ENCODE data around the gene ROBO1.

Gene ROBO1

DNA sequence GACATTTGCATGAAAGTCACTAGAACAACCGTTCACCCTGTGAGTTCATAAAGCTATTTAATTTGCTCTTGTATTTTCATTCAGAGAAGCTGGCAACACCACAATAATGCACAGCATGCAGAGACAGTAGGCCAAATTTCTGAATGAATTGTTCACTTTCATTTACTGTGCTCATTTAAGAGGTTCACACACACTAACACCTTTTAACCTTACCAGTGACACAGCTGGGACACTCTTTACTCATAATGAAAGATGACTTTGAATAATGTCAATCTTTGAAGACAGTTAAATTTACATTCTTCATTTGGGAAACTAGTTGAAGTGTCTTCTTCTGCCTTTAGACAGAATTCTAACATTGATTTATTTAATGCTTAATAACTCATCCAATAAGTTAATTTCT lies 95.7 kb downstream of the ROBO1 start:
- TF ChIP-seq CTCF (IDR thresholded peaks at IDR 0.05; ENCODE audit: insufficient read depth, low read length, poor library complexity, severe bottlenecking) (no peak), EZH2phosphoT487 (conservative IDR thresholded peaks at IDR 0.05; ENCODE audit: low read length) (no peak)

GRCh38 chr3:79670178-79670577 lies 97.6 kb downstream of the ROBO1 start:
- H3K4me2 ChIP-seq (ENCODE audit: low read depth, low read length, poor library complexity, severe bottlenecking), result no peak overlapping the region
- H3K27me3 ChIP-seq (ENCODE audit: low read length), result no peaks in the 10 kb centered on the region
- H3K79me2 ChIP-seq (ENCODE audit: insufficient read depth, low read length), result no peaks in the 10 kb centered on the region
- no peaks in the 10 kb centered on the region for H3K36me3 ChIP-seq (ENCODE audit: low read length)
- H3K9ac ChIP-seq (ENCODE audit: low read length), result no peak overlapping the region
- H3K9me2 ChIP-seq (replicated peaks; ENCODE audit: insufficient read depth, low read length), result no peaks in the 10 kb centered on the region
- H2AFZ ChIP-seq (ENCODE audit: low read depth, low read length, severe bottlenecking), result no peak overlapping the region
- H3F3A ChIP-seq (ENCODE audit: insufficient read depth), result no peaks in the 10 kb centered on the region
- H4K20me1 ChIP-seq (ENCODE audit: low read depth, low read length), result no peaks in the 10 kb centered on the region
- no peak for TF ChIP-seq CTCF (IDR thresholded peaks at IDR 0.05; ENCODE audit: insufficient read depth, low read length, poor library complexity, severe bottlenecking)
- no peak for TF ChIP-seq EZH2phosphoT487 (conservative IDR thresholded peaks at IDR 0.05; ENCODE audit: low read length)
- no peaks in the 10 kb centered on the region for H3K9me3 ChIP-seq (ENCODE audit: insufficient read depth, low read length)
- H3K4me3 ChIP-seq (ENCODE audit: insufficient read depth, low read length, poor library complexity, severe bottlenecking), result no peak overlapping the region
- no peak overlapping the region for H3K27ac ChIP-seq (ENCODE audit: low read depth, low read length)

More for the DNA sequence above, 95.7 kb downstream of the ROBO1 start:
- Histone ChIP-seq H3K36me3 (ENCODE audit: low read length) (no peaks in the 10 kb centered on the region), H3K79me2 (ENCODE audit: insufficient read depth, low read length) (no peaks in the 10 kb centered on the region), H3K27me3 (ENCODE audit: low read length) (no peaks in the 10 kb centered on the region), H3K9ac (ENCODE audit: low read length) (no peak overlapping the region), H3K9me2 (replicated peaks; ENCODE audit: insufficient read depth, low read length) (no peaks in the 10 kb centered on the region), H2AFZ (ENCODE audit: low read depth, low read length, severe bottlenecking) (no peak overlapping the region), H3K4me3 (ENCODE audit: insufficient read depth, low read length, poor library complexity, severe bottlenecking) (no peak overlapping the region), H4K20me1 (ENCODE audit: low read depth, low read length) (no peaks in the 10 kb centered on the region), H3F3A (ENCODE audit: insufficient read depth) (no peaks in the 10 kb centered on the region), H3K27ac (ENCODE audit: low read depth, low read length) (no peak overlapping the region), H3K9me3 (ENCODE audit: insufficient read depth, low read length) (no peaks in the 10 kb centered on the region), H3K4me2 (ENCODE audit: low read depth, low read length, poor library complexity, severe bottlenecking) (no peak overlapping the region)

DNA sequence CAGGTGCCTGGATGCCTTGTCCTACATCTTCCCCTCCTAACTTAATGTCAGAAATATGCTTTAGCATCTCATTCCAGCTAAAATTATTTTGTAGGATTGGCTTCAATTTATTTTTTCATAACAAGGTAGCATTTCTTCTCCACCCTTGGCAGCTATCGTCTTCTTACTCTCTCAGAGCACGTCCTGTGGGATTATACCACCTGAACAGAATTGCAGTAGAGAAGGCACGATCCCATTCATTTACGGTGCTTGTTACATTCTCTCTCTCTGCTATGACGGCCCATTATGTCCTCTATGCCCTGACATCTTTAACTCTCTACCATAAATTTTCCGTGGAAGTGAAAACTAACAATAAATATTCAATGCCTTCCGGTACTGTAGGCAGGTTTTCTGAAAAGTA lies 103.3 kb downstream of the ROBO1 start:
- no peak overlapping the region for H2AFZ ChIP-seq (ENCODE audit: low read depth, low read length, severe bottlenecking)
- H3K4me3 ChIP-seq (ENCODE audit: insufficient read depth, low read length, poor library complexity, severe bottlenecking), result no peak overlapping the region
- no peaks in the 10 kb centered on the region for H3K9me2 ChIP-seq (replicated peaks; ENCODE audit: insufficient read depth, low read length)
- H3K9ac ChIP-seq (ENCODE audit: low read length), result no peak overlapping the region
- H3K27ac ChIP-seq (ENCODE audit: low read depth, low read length), result no peak overlapping the region
- no peaks in the 10 kb centered on the region for H3F3A ChIP-seq (ENCODE audit: insufficient read depth)
- H3K4me2 ChIP-seq (ENCODE audit: low read depth, low read length, poor library complexity, severe bottlenecking), result no peak overlapping the region
- no peaks in the 10 kb centered on the region for H3K36me3 ChIP-seq (ENCODE audit: low read length)
- no peaks in the 10 kb centered on the region for H3K9me3 ChIP-seq (ENCODE audit: insufficient read depth, low read length)
- no peak for TF ChIP-seq CTCF (IDR thresholded peaks at IDR 0.05; ENCODE audit: insufficient read depth, low read length, poor library complexity, severe bottlenecking)
- TF ChIP-seq EZH2phosphoT487 (conservative IDR thresholded peaks at IDR 0.05; ENCODE audit: low read length), result no peak
- H3K27me3 ChIP-seq (ENCODE audit: low read length), result no peaks in the 10 kb centered on the region
- no peaks in the 10 kb centered on the region for H3K79me2 ChIP-seq (ENCODE audit: insufficient read depth, low read length)
- no peaks in the 10 kb centered on the region for H4K20me1 ChIP-seq (ENCODE audit: low read depth, low read length)
